ENCODE data around the gene NPAS3.
"Not testable (repeated sequence)": the region's sequence is repeated elsewhere in the genome, so short reads cannot be mapped to it uniquely, and the experiment has no call there.

Gene NPAS3

GRCh38 chr14:33073023-33073422 lies 134.3 kb downstream of the NPAS3 start:
- DNase-seq (ENCODE audit: low read depth in 2 of 2) = no peak

GRCh38 chr14:33081259-33081658 lies 142.6 kb downstream of the NPAS3 start:
- no peak for DNase-seq (ENCODE audit: low read depth in 2 of 2)

- no peak for DNase-seq (ENCODE audit: low read depth in 2 of 2)
Measured at GRCh38 chr14:33085799-33086198, 147.1 kb downstream of the NPAS3 start.

GRCh38 chr14:33088274-33088673 lies 149.6 kb downstream of the NPAS3 start:
- not testable (repeated sequence) for DNase-seq (ENCODE audit: low read depth in 2 of 2)

GRCh38 chr14:33098016-33098415 lies 159.3 kb downstream of the NPAS3 start:
- no peak for DNase-seq (ENCODE audit: low read depth in 2 of 2)

- no peak for DNase-seq (ENCODE audit: low read depth in 2 of 2)
Measured at GRCh38 chr14:33103489-33103888, 164.8 kb downstream of the NPAS3 start.

GRCh38 chr14:33103966-33104365 lies 165.3 kb downstream of the NPAS3 start:
- DNase-seq (ENCODE audit: low read depth in 2 of 2) = no peak

- no peak for DNase-seq (ENCODE audit: low read depth in 2 of 2)
Measured at GRCh38 chr14:33110737-33111443, 172.2 kb downstream of the NPAS3 start.

- no peak for DNase-seq (ENCODE audit: low read depth in 2 of 2)
Measured at GRCh38 chr14:33114331-33114730, 175.7 kb downstream of the NPAS3 start.

GRCh38 chr14:33118668-33119067 lies 180.0 kb downstream of the NPAS3 start:
- no peak for DNase-seq (ENCODE audit: low read depth in 2 of 2)

- DNase-seq (ENCODE audit: low read depth in 2 of 2) = no peak
Measured at GRCh38 chr14:33120341-33120740, 181.7 kb downstream of the NPAS3 start.

GRCh38 chr14:33120966-33121365 lies 182.3 kb downstream of the NPAS3 start:
- no peak for DNase-seq (ENCODE audit: low read depth in 2 of 2)

GRCh38 chr14:33123281-33123680 lies 184.6 kb downstream of the NPAS3 start:
- no peak for DNase-seq (ENCODE audit: low read depth in 2 of 2)

- no peak for DNase-seq (ENCODE audit: low read depth in 2 of 2)
Measured at GRCh38 chr14:33126433-33126832, 187.8 kb downstream of the NPAS3 start.

- DNase-seq (ENCODE audit: low read depth in 2 of 2) = no peak
Measured at GRCh38 chr14:33127531-33127930, 188.9 kb downstream of the NPAS3 start.

GRCh38 chr14:33131801-33132200 lies 193.1 kb downstream of the NPAS3 start:
- no peak for DNase-seq (ENCODE audit: low read depth in 2 of 2)

GRCh38 chr14:33134162-33134561 lies 195.5 kb downstream of the NPAS3 start:
- no peak for DNase-seq (ENCODE audit: low read depth in 2 of 2)

- DNase-seq (ENCODE audit: low read depth in 2 of 2) = no peak
Measured at GRCh38 chr14:33134975-33135374, 196.3 kb downstream of the NPAS3 start.

- DNase-seq (ENCODE audit: low read depth in 2 of 2) = no peak
Measured at GRCh38 chr14:33150666-33151428, 212.2 kb downstream of the NPAS3 start.

- no peak for DNase-seq (ENCODE audit: low read depth in 2 of 2)
Measured at GRCh38 chr14:33163109-33163508, 224.4 kb downstream of the NPAS3 start.

GRCh38 chr14:33163600-33163999 lies 224.9 kb downstream of the NPAS3 start:
- no peak for DNase-seq (ENCODE audit: low read depth in 2 of 2)

GRCh38 chr14:33165144-33165925 lies 226.7 kb downstream of the NPAS3 start:
- no peak for DNase-seq (ENCODE audit: low read depth in 2 of 2)

- DNase-seq (ENCODE audit: low read depth in 2 of 2) = no peak
Measured at GRCh38 chr14:33165926-33166289, 227.2 kb downstream of the NPAS3 start.
